GM19240 (cell line): Measurements from ENCODE around the gene GSG1L.
"Not testable (repeated sequence)": the region's sequence is repeated elsewhere in the genome, so short reads cannot be mapped to it uniquely, and the experiment has no call there.

Source experiments
- DNase-seq: peaks from one replicate; pipeline ENCODE4 v3.0.0; 2011; ENCODE audit warnings: low spot score; ENCODE audit not compliant: insufficient read length

The GSG1L gene

DNA sequence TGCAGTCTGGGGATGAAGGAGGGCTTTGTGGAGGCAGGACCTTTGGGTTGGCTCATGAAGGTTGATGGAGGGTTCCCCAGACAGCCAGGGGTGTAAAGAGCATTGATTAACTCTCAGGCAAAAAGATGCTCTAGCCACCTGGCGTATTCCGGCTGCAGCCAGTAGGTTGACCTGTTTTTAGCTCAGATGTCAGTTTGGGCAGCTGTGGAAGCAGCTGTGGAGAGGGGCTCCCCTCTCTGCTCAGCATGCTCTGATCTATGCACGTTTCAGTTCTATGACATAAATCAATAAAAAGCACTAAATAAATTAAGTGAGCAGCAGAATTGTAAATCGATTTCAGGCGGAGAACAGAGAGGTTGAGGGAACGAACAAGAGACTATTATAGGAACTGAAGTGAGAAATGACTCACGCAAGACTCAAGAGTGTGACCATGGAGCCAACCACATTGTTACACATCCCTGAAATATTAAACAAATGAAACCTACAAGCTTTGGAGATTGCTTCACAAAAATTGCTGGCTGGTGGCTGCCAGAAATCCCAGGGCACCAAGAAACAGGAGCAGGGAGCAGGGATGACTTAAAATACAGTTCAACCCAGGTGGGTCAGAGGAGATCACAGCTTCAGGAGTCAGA is 111.9 kb downstream of the GSG1L start:
- no peak for DNase-seq

DNA sequence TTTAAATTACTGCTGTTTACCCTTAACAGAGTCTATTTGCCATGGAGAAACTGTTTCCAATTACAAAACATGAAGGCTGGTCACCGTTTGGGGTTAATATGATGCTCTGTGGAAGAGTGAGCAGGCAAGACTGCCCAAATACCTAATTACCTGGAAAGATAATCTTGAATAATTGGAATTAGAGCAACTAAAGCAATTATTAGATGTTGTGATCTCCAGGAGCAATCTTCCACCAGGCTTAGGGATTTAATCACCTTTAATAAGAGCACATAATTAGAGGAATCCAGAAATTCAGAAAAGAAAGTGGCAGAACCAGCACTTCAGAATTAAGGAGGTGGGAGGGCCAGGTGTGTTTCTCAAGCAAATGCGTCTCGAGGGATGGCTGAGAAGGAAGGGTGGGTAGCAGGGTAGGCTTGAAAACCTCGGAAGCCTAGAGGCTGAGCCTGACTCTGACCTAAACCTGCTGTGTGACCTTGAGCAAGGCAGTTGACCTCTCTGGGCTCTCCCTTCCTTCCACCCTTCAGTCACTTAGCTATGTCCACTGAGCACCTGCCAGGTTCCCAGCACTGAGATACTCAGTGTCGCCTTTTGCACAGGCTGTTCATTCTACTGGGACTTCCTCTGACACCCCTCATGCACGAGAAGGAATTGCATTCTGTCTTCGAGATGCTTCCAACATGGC is 113.2 kb downstream of the GSG1L start:
- no peak for DNase-seq

GRCh38 chr16:27947696-27948095 is 115.8 kb downstream of the GSG1L start:
- DNase-seq = no peak

- DNase-seq = no peak
Measured at GRCh38 chr16:27945233-27945973, 118.1 kb downstream of the GSG1L start.

GRCh38 chr16:27943766-27944165 is 119.7 kb downstream of the GSG1L start:
- DNase-seq = no peak

- not testable (repeated sequence) for DNase-seq
Measured at GRCh38 chr16:27942071-27942470, 121.4 kb downstream of the GSG1L start.

GRCh38 chr16:27935076-27935475 is 128.4 kb downstream of the GSG1L start:
- DNase-seq = no peak

- DNase-seq = no peak
Measured at GRCh38 chr16:27932542-27933135, 130.9 kb downstream of the GSG1L start.

DNA sequence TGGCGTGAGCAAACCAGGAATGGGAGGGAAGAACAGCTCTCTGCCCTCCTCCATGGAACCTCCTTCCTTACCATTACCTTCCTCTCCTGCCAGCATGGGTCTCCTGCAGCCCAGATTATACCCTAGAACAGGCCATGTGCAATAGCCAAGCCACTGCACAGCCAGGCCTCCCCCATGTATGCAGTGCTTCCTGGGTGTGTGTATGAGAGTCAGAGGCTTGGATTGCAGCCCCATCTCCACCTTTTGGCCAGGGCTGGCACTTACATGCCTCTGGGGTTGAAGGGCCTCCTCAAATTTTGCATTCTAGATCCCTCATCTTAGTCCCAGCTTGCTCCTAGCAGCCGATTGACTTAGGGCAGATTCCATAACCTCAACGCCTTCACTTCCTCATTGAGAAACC is 133.7 kb downstream of the GSG1L start:
- no peak for DNase-seq

- DNase-seq = no peak
Measured at GRCh38 chr16:27928542-27928941, 135.0 kb downstream of the GSG1L start.

DNA sequence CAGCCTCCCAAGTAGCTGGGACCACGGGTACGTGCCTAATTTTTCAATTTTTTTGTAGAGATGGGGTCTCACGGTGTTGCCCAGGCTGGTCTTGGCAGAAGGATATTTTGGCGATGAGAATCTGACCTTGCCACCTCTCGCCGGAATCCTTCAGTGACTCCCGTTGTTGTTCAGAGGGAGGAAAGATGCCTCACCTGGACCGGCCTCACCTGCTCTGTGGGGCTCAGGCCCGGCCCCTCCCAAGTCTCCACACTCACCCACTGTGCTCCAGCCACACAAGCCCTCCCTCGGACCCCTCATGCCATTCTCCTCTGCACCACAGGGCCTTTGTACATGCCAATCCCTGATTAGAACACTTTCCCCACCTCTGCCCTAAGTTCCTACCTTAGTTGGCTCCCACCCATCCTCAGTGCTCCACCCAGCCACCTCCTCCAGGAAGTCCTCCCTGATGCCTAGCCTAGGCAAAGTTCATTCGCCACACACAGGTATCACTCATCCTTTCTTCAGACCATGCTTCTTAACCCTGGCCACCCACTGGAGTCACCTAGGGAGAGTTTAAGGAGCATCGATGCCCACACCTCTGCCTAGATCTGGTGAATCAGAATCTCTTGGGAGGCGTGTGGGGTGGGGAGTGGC is 136.1 kb downstream of the GSG1L start:
- no peak for DNase-seq

DNA sequence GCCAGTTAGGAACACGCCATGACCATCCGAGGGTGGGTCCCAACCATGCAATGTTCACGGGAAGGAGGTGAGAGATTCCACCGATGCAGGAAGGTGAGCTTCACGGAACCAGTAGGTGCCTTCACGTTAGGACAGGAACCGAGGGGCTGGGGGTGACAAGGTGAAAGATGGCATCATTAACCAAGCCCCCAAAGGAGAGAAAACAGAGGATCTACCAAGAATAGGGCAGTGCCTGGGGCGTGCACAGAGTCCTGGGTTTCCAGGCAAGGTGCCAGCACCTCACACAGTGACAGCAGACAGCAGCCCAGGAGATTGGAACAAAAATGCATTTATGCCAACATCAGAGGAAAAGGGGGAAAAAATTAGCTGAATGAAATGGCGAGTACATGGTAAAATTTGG is 137.9 kb downstream of the GSG1L start:
- DNase-seq = no peak

GRCh38 chr16:27924411-27925118 is 138.9 kb downstream of the GSG1L start:
- no peak for DNase-seq

GRCh38 chr16:27923751-27924150 is 139.8 kb downstream of the GSG1L start:
- DNase-seq = no peak

DNA sequence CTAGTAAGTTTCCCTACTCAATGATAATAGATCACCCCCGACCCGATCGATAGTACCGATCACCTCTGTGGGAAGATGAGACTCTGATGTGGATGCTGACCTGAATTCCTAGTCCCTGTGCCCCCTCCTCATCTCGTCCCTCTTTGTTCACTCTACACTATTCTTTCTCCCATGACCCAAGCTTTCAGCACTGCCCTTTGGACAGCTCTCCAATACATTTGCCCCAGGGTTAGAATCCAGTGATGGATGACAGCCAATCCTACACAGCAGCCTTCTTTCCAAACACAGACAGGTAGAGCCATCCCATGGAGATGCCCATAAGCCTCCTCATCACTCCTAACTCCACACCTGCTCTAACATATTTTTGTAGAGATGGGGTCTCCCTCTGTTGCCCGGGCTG is 141.1 kb downstream of the GSG1L start:
- no peak for DNase-seq

DNA sequence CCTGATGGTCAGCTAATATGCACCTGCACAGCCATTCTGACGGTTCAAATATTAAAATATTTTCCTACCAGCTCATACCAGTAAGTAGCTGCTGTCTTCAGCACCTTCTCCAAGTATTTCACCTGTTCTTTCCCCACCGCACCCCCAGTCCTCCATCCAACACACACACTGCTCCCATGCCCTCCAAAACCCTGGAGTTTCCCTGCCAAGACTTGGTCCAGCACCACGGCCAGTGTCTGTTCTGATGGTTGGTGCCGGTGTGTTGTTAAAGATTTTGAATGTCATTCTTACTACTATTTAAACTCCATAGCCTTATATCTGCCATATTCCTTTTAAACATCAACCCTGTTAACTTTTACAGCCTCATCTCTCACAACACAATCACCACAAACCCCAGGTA is 142.4 kb downstream of the GSG1L start:
- DNase-seq = no peak

GRCh38 chr16:27920391-27920891 is 143.1 kb downstream of the GSG1L start:
- DNase-seq = no peak

DNA sequence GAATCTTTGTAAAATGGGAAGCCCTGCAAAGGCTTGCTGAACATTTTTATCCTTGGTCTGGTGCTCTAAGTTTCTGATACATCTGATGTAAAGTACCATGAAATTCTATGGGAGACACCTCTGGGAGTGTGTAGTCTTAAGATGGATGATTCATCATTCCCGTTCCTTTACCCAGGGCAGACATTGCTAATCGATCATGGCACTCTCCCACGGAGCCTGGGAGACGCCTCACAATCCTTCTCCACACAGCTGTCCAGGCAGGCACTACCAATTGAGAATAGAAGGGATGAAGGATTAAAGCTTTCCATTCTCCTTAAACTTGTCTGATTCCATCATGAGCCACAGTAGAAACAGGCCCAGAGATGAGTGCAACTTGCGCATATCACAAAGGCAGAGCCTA is 144.8 kb downstream of the GSG1L start:
- DNase-seq = no peak

DNA sequence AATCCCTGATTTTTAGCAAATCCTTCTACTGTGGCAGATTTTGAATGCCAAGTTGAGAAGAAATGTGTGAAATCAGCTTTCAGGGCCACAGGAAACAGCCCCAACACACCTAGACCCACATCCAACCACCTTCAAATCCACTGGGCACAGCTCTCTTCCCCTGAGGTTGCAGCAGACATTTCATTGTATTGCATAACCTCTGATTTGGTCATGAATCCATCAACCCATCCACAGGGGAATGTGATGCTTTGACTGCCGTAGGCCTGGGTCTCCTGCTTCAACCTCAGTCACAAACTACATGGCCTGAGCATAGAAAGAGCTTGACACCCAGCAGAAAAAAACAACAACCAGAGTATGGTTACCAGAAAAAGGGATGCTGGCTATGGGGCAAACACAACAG is 145.6 kb downstream of the GSG1L start:
- no peak for DNase-seq

DNA sequence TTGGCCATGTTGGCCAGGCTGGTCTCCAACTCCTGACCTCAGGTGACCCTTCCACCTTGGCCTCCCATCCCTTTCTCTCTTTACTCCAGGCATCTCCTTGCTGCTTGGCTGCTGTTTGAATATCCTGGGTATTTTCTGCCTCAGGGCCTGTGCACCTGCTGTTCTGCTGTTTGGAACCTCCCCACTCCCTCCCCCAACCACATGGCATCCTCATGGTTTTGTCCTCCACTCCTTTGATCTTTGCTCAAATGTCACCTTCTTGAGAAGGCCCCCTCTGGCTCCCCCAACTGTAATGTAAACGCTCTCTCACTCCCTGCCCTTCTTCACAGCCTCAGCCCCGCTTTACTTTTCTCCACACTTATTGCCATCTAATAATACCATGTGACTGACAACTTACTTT is 152.0 kb downstream of the GSG1L start:
- DNase-seq = no peak

DNA sequence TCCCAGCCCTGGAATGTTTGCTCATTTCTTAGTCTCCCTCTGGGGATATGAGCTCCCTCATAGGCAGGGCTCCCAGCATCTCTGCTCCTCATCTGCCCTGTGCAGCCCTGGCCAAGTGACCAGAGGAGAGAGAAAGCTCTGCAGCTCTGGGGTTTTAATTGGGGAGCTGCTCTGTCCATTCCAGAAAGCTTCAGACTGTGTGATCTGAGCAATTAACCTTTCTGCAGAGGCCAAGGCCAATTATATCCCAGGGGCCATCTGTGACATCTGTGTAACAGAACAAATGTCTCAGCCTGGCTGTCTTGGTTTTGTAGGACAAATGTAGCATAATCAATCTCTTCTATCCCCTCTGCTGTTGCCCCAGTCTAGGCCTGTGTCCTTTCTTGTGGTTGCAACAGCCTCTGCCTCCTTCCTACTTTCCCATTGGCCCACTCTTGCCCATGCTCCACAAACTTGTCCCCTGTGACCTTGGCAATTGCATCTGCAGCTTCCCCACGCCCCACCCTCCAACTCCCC is 156.0 kb downstream of the GSG1L start:
- no peak for DNase-seq
